ENCODE data around the gene MRPS23.

- TF ChIP-seq CTCF (IDR thresholded peaks at IDR 0.05) (no peak), POLR2A (IDR thresholded peaks at IDR 0.05) (no peak), POLR2AphosphoS5 (IDR thresholded peaks at IDR 0.05) (no peak), EP300 (IDR thresholded peaks at IDR 0.05) (no peak)
Observed at GRCh38 chr17:57814421-57814820, 35.4 kb downstream of the MRPS23 start.
